WTC11 (cell line): ENCODE measurements around the gene ARID3B. TPM values are rescaled to one million over a fixed set of nuclear protein-coding genes. Genes with fewer than 3 reads are reported as not detected.

ENCODE experiments used
- ATAC-seq: fragments of 200-7000 bp; cut with Tn5 transposase; 2 replicates; pipeline ENCODE4 v1.10.0; 2021; ENCODE audit warnings: mild to moderate bottlenecking, moderate library complexity
- CTCF ChIA-PET: fragments of 300-600 bp; sonication (Branson Sonifier 250); formaldehyde crosslinking; loops from one replicate; lab custom pipeline; 2021; ENCODE audit warnings: antibody characterized with exemption; lab: Charles Lee
- POLR2A ChIA-PET: fragments of 350-600 bp; sonication (Branson Sonifier 250); formaldehyde crosslinking; loops from one replicate; lab custom pipeline; 2021; ENCODE audit warnings: antibody characterized with exemption; lab: Charles Lee
- DNase-seq: peaks from one replicate; pipeline ENCODE4 v3.0.0; 2021; ENCODE audit warnings: low spot score
- H3K27ac Mint-ChIP-seq: 2 replicates; pipeline ENCODE4 v1.8.0; 2021; ENCODE audit warnings: mixed read lengths
- H3K27me3 Mint-ChIP-seq: 2 replicates; pipeline ENCODE4 v1.8.0; 2021; ENCODE audit warnings: low read depth, mild to moderate bottlenecking, moderate library complexity, mixed read lengths
- H3K36me3 Mint-ChIP-seq: 2 replicates; pipeline ENCODE4 v1.8.0; 2021; ENCODE audit warnings: mixed read lengths
- H3K4me1 Mint-ChIP-seq: 2 replicates; pipeline ENCODE4 v1.8.0; 2022; ENCODE audit warnings: mixed read lengths
- H3K4me3 Mint-ChIP-seq: 2 replicates; pipeline ENCODE4 v1.8.0; 2021; ENCODE audit warnings: mild to moderate bottlenecking, moderate library complexity, mixed read lengths
- H3K9me3 Mint-ChIP-seq: 2 replicates; pipeline ENCODE4 v1.8.0; 2021; ENCODE audit warnings: mixed read lengths
- ARID4B ChIP-seq: sonication (generic); formaldehyde crosslinking; IDR thresholded peaks from 2 replicates; pipeline ENCODE4 v1.8.0; 2023; ENCODE audit warnings: missing genetic modification reagents, mild to moderate bottlenecking, borderline replicate concordance
- ATF1 ChIP-seq: sonication (generic); formaldehyde crosslinking; IDR thresholded peaks from 2 replicates; pipeline ENCODE4 v1.8.1; 2023; ENCODE audit warnings: mild to moderate bottlenecking, moderate library complexity, missing genetic modification reagents
- CREM ChIP-seq: sonication (generic); formaldehyde crosslinking; IDR thresholded peaks from 2 replicates; pipeline ENCODE4 v1.8.1; 2022; ENCODE audit warnings: mild to moderate bottlenecking, missing genetic modification reagents, moderate library complexity
- FOXP4 ChIP-seq: sonication (generic); formaldehyde crosslinking; IDR thresholded peaks from 2 replicates; pipeline ENCODE4 v1.8.0; 2022; ENCODE audit warnings: mild to moderate bottlenecking, missing genetic modification reagents
- GABPB1 ChIP-seq: sonication (generic); formaldehyde crosslinking; IDR thresholded peaks from 2 replicates; pipeline ENCODE4 v1.8.1; 2023; ENCODE audit warnings: mild to moderate bottlenecking, missing genetic modification reagents
- GRHL2 ChIP-seq: fragments of 250-450 bp; sonication (Bioruptor Pico); IDR thresholded peaks from 2 replicates; pipeline ENCODE4 v1.8.0; 2022; ENCODE audit warnings: mild to moderate bottlenecking, moderate library complexity; ENCODE audit not compliant: insufficient replicate concordance, severe bottlenecking
- GTF2I ChIP-seq: fragments of 250-450 bp; sonication (Bioruptor Pico); conservative IDR thresholded peaks from 2 replicates; pipeline ENCODE4 v1.4.0; 2021; ENCODE audit warnings: mild to moderate bottlenecking
- IRF2 ChIP-seq: sonication (generic); formaldehyde crosslinking; IDR thresholded peaks from 2 replicates; pipeline ENCODE4 v1.8.0; 2022; ENCODE audit warnings: low read depth, missing genetic modification reagents, borderline replicate concordance
- MAX ChIP-seq: sonication (generic); formaldehyde crosslinking; IDR thresholded peaks from 2 replicates; pipeline ENCODE4 v1.8.0; 2022; ENCODE audit warnings: mild to moderate bottlenecking, missing genetic modification reagents
- NR2C2 ChIP-seq: sonication (generic); formaldehyde crosslinking; IDR thresholded peaks from 2 replicates; pipeline ENCODE4 v1.8.0; 2022; ENCODE audit warnings: mild to moderate bottlenecking, missing genetic modification reagents
- PREB ChIP-seq: sonication (generic); formaldehyde crosslinking; IDR thresholded peaks from 2 replicates; pipeline ENCODE4 v1.8.1; 2022; ENCODE audit warnings: mild to moderate bottlenecking, missing genetic modification reagents, moderate library complexity, borderline replicate concordance
- STAT6 ChIP-seq: sonication (generic); formaldehyde crosslinking; conservative IDR thresholded peaks from 2 replicates; pipeline ENCODE4 v1.8.1; 2023; ENCODE audit warnings: mild to moderate bottlenecking, low read depth, missing genetic modification reagents, moderate library complexity
- ZNF396 ChIP-seq: fragments of 250-450 bp; sonication (Bioruptor Pico); IDR thresholded peaks from 2 replicates; pipeline ENCODE4 v1.8.0; 2021; ENCODE audit warnings: mild to moderate bottlenecking, moderate library complexity, borderline replicate concordance
- ZNF425 ChIP-seq: fragments of 250-450 bp; sonication (Bioruptor Pico); conservative IDR thresholded peaks from 2 replicates; pipeline ENCODE4 v1.9.0; 2021; ENCODE audit warnings: mild to moderate bottlenecking
- ZSCAN18 ChIP-seq: fragments of 250-450 bp; sonication (Bioruptor Pico); IDR thresholded peaks from 2 replicates; pipeline ENCODE4 v2.1.2; 2022; ENCODE audit warnings: mild to moderate bottlenecking, moderate library complexity
- total RNA-seq: library from RNA; stranded (reverse); gene quantifications from 3 replicates; pipeline ENCODE4 v1.2.3, GENCODE V29; 2021
- TF ChIP-seq, protein P1 (sequence below): fragments of 250-450 bp; sonication (Bioruptor Pico); IDR thresholded peaks from 2 replicates; pipeline ENCODE4 v1.9.0; 2021; ENCODE audit warnings: moderate library complexity, mild to moderate bottlenecking, inconsistent platforms, borderline replicate concordance

ARID3B gene
- total RNA-seq, 1 experiment from 2014 or later, result 133 TPM

DNA sequence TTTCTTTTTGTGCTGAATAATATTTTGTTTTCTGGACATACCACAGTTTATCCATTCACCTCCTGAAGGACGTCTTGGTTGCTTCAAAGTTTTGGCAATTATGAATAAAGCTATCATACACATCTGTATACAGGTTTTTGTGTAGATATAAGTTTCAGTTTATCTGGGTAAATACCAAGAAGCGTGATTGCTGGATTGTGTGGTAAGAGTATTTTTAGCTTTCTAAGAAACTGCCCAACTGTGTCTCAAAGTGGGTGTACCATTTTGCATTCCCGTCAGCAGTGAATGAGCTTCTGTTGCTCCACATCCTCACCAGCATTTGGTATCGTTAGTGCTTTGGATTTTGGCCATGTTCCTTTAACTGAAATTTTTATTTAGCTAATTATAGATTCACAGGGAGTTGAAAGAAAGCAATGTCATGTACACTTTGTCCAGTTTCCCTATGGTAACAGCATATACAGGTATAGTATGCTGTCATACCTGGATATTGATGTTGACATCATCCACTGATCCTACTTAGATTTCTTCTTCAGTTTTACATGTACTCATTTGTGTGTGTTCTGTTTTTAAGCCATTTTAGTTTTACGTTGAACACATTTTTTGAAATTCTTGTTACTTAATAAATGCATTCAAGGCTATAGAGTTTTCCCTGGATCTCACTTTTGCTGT, 11.9 kb downstream of the ARID3B start (continued):
- TF ChIP-seq PREB, result no peak

GRCh38 chr15:74555192-74555591, 14.2 kb downstream of the ARID3B start:
- CTCF ChIA-PET, result no interaction called here
- H3K9me3 Mint-ChIP-seq, result no peaks in the 10 kb centered on the region
- no peak for TF ChIP-seq ZSCAN18 (CRISPR knock-in tag)
- TF ChIP-seq IRF2, result no peak
- no peak for TF ChIP-seq PREB
- no peak for TF ChIP-seq ATF1 (CRISPR knock-in tag)
- no peak for TF ChIP-seq NR2C2
- no peak for TF ChIP-seq ZNF396 (CRISPR knock-in tag)
- TF ChIP-seq FOXP4 (CRISPR knock-in tag), result no peak
- no peak for TF ChIP-seq STAT6 (CRISPR knock-in tag)
- TF ChIP-seq ZNF425 (CRISPR knock-in tag), result no peak
- no peak for TF ChIP-seq ARID4B (CRISPR knock-in tag)
- TF ChIP-seq GTF2I (CRISPR knock-in tag), result no peak
- TF ChIP-seq GRHL2 (CRISPR knock-in tag), result no peak
- TF ChIP-seq CREM (CRISPR knock-in tag), result no peak
- TF ChIP-seq MAX (CRISPR knock-in tag), result no peak
- TF ChIP-seq, protein P1, sequence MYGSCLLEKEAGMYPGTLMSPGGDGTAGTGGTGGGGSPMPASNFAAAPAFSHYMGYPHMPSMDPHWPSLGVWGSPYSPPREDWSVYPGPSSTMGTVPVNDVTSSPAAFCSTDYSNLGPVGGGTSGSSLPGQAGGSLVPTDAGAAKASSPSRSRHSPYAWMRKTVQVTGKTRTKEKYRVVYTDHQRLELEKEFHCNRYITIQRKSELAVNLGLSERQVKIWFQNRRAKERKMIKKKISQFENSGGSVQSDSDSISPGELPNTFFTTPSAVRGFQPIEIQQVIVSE (CRISPR knock-in tag), result no peak
- TF ChIP-seq GABPB1 (CRISPR knock-in tag), result no peak
- H3K27ac Mint-ChIP-seq, result peak overlapping the region; percentile 92; the same call in 1 of the 2 replicates
- POLR2A ChIA-PET, result no interaction called here
- DNase-seq, result no peak
- H3K27me3 Mint-ChIP-seq, result no peaks in the 10 kb centered on the region
- H3K4me1 Mint-ChIP-seq, result peaks cover 17% of the 10 kb centered on the region
- H3K4me3 Mint-ChIP-seq, result no peak overlapping the region
- no peak for ATAC-seq
- H3K36me3 Mint-ChIP-seq, result peaks cover 51% of the 10 kb centered on the region
